Type B pancreatic cell (in vitro differentiated cells): Measurements from ENCODE around the gene LSP1. TPM values are rescaled to one million over a fixed set of nuclear protein-coding genes. Genes with fewer than 3 reads are reported as not detected.
A peak's percentile ranks its signal among the peaks of the same experiment; 100 is the strongest.

Experiments
- DNase-seq: peaks from one replicate; pipeline ENCODE4 v3.0.0; 2021; ENCODE audit warnings: mixed read lengths; ENCODE audit not compliant: unreplicated experiment; ENCODE audit errors: extremely low spot score
- H3K27ac Mint-ChIP-seq: 2 replicates; pipeline ENCODE4 v1.8.0; 2021; ENCODE audit warnings: mild to moderate bottlenecking, mixed read lengths
- H3K27me3 Mint-ChIP-seq: 2 replicates; pipeline ENCODE4 v1.8.0; 2021; ENCODE audit warnings: mixed read lengths
- H3K36me3 Mint-ChIP-seq: 2 replicates; pipeline ENCODE4 v1.8.0; 2021; ENCODE audit warnings: mixed read lengths
- H3K4me1 Mint-ChIP-seq: one replicate; pipeline ENCODE4 v1.8.0; 2021; ENCODE audit warnings: mixed read lengths; ENCODE audit not compliant: unreplicated experiment
- H3K4me3 Mint-ChIP-seq: 2 replicates; pipeline ENCODE4 v1.8.0; 2021; ENCODE audit warnings: mild to moderate bottlenecking, mixed read lengths
- H3K9me3 Mint-ChIP-seq: 2 replicates; pipeline ENCODE4 v1.8.0; 2021; ENCODE audit warnings: mixed read lengths
- total RNA-seq: library from RNA; stranded (reverse); gene quantifications from 2 replicates; pipeline ENCODE4 v1.2.1, GENCODE V29; 2021; ENCODE audit warnings: low replicate concordance
- TF ChIP-seq, protein P1 (sequence below): fragments of 200-600 bp; sonication (generic); conservative IDR thresholded peaks from 2 replicates; pipeline ENCODE4 v1.5.0; 2021; ENCODE audit warnings: antibody characterized with exemption, mild to moderate bottlenecking

LSP1 gene
- total RNA-seq, 1 donor from 2014 or later: 0.53 TPM

DNA sequence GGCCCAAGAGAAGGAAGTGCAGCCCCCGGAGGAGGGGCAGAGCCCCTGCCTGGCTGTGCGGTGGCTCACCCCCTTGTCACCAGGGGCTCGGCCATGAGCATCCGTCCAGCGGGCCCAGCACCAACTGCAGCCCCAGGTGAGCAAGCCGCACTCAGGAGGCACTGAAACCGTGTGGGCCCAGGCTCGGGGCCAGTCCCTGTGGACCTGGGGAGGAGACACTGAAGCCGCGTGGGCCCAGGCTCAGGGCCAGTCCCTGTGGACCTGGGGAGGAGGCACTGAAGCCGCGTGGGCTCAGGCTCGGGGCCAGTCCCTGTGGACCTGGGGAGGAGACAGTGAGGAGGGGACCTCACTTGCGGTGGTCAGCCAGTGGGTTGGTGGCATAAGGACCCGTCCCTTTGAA, 13.9 kb downstream of the LSP1 start:
- DNase-seq: no peak
- no peak overlapping the region for H3K4me3 Mint-ChIP-seq
- no peaks in the 10 kb centered on the region for H3K36me3 Mint-ChIP-seq
- peaks cover 3% of the 10 kb centered on the region for H3K27me3 Mint-ChIP-seq
- TF ChIP-seq, protein P1, sequence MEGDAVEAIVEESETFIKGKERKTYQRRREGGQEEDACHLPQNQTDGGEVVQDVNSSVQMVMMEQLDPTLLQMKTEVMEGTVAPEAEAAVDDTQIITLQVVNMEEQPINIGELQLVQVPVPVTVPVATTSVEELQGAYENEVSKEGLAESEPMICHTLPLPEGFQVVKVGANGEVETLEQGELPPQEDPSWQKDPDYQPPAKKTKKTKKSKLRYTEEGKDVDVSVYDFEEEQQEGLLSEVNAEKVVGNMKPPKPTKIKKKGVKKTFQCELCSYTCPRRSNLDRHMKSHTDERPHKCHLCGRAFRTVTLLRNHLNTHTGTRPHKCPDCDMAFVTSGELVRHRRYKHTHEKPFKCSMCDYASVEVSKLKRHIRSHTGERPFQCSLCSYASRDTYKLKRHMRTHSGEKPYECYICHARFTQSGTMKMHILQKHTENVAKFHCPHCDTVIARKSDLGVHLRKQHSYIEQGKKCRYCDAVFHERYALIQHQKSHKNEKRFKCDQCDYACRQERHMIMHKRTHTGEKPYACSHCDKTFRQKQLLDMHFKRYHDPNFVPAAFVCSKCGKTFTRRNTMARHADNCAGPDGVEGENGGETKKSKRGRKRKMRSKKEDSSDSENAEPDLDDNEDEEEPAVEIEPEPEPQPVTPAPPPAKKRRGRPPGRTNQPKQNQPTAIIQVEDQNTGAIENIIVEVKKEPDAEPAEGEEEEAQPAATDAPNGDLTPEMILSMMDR: no peak
- H3K9me3 Mint-ChIP-seq: no peaks in the 10 kb centered on the region
- H3K4me1 Mint-ChIP-seq: peaks cover 3% of the 10 kb centered on the region
- no peak overlapping the region for H3K27ac Mint-ChIP-seq

DNA sequence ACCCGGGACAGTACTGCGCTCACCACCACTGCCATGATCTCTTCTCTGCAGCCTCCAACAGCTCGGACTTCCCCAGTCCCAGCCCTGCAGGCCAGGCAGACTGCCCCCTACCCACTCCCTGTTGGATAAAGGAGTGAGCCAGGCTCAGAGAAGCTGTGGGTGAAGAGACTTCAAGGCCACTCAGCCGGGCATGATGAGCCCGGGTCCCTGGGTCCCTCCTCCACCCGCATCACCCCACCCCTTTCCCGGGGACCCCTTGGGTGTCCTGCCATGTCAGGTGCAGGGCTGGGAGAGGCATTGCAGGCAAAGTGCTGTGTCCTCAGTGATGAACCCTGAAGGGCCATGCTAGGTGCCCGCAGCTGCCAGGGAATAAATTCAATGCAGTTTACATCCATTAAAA, 14.5 kb downstream of the LSP1 start:
- TF ChIP-seq, protein P1: no peak
- DNase-seq: no peak
- Mint-ChIP-seq H3K4me1 (peaks cover 3% of the 10 kb centered on the region), H3K27ac (no peak overlapping the region), H3K4me3 (no peak overlapping the region), H3K9me3 (no peaks in the 10 kb centered on the region), H3K27me3 (peaks cover 3% of the 10 kb centered on the region), H3K36me3 (no peaks in the 10 kb centered on the region)

DNA sequence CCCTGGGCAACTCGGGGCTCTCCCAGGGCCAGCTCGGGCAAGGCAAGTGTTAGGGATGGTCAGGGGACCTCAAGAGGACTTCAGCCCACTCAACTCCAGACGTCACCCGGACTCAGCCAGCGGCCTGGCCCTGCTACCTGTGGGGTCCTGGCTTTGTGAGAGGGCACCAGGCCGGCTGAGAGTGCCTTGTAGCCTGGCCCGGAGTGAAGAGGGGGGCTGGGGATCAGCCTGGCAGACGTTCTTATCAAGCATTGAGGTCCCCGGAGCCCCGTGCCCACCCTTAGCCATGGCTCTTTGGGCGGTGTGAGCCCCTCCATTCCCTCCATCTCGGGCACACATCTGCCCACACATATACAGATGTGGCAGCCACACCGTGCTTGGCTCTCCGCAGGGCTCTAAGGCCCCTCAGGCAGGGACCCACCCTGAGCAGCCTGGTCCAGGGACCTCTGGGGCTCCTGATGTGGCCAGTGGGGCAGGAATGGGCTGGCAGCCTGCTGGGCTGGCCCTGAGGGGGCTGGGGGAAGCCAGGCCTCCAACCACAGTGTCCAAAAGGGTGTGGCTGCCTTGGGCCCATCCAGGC, 15.3 kb downstream of the LSP1 start:
- no peak overlapping the region for H3K4me3 Mint-ChIP-seq
- TF ChIP-seq, protein P1: no peak
- no peak overlapping the region for H3K27ac Mint-ChIP-seq
- peaks cover 3% of the 10 kb centered on the region for H3K27me3 Mint-ChIP-seq
- no peaks in the 10 kb centered on the region for H3K36me3 Mint-ChIP-seq
- DNase-seq: no peak
- no peaks in the 10 kb centered on the region for H3K9me3 Mint-ChIP-seq
- H3K4me1 Mint-ChIP-seq: peaks cover 3% of the 10 kb centered on the region

DNA sequence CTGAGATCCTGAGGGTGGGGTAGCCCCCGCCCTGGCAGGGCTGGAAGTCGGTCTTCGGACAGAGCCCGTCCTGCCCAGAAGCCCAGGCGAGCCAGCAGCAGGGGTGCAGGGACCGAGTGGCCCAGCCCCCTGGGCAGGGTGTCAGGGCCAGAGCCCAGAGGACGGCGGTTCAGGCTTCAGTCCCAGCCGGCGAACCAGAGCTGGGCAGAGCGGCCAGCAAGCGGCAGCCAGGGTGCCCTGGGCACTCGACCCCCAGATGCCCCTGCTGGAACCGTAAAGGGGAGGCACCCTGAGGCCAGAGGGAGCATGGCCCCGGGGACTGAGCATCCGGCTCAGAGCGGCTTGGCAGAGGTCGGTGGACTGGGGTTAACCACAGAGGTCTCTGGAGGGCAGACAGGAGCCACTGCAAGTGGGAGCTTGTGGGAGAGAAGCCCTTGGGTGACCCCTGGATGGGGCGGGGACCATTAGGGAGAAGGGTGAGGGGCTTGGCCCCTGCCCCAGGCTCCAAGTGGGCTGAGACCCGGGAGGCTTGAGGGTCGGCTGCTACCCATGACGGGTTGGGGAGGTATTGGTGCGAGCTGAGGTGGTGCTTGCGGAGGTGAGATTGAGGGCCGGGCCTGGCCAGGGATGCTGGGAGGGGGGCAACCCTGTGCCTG, 15.9 kb downstream of the LSP1 start:
- Mint-ChIP-seq H3K36me3 (no peaks in the 10 kb centered on the region), H3K4me1 (peaks cover 3% of the 10 kb centered on the region), H3K4me3 (no peak overlapping the region), H3K27me3 (peaks cover 3% of the 10 kb centered on the region), H3K9me3 (no peaks in the 10 kb centered on the region), H3K27ac (no peak overlapping the region)
- DNase-seq: no peak
- TF ChIP-seq, protein P1: no peak

DNA sequence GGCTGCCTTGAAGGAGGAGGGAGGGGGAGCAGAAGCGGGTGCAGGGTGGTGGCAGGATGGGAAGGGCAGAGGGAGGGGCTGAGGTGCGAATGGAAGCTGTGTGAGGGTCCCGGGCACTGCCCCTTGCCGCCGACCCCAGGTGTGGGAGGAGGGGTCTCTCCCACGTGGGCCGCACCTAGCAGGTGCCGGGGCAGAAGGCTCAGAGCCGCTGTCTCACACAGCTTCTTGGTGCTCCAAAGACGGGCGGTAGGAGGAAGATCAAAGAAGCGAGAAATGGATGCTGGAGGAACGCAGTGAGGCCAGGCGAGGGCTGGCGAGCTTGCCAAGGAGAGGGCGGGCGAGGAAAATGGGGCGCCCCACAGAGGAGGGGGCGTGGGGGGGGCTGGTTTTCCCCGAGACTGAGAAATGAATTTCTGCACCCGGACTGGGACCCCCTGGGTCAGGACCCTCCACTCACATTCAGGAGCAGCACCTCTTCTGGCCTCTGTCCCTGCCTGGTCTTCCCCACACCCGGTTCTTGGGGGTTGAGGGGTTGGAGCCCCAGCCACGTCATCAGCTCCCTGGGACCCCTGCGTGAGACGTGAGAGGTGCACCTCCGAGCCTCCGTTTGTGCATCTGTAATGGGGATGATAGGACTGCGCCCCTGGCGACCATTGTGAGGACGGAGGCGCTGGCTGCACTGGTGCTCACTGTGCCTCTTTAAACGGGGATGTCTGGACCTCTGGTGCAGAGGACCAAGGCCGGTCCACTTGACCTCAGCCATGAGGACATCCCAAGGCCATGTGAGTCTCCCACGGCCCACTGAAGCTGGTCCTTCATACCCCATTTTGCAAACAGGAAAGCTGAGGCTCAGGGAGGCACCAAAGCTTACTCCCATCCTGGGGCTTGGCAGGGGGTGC, 16.8 kb downstream of the LSP1 start:
- Mint-ChIP-seq H3K27me3 (peaks cover 3% of the 10 kb centered on the region), H3K36me3 (no peaks in the 10 kb centered on the region), H3K4me1 (peaks cover 3% of the 10 kb centered on the region), H3K27ac (no peak overlapping the region), H3K4me3 (no peak overlapping the region), H3K9me3 (no peaks in the 10 kb centered on the region)
- DNase-seq: no peak
- TF ChIP-seq, protein P1: peak; percentile 44
